Thoracic aorta (tissue), 2 donors: ENCODE data around the gene GRAMD4. TPM values are rescaled to one million over a fixed set of nuclear protein-coding genes. Genes with fewer than 3 reads are reported as not detected.
A peak's percentile ranks its signal among the peaks of the same experiment; 100 is the strongest.
"Not testable (repeated sequence)": the region's sequence is repeated elsewhere in the genome, so short reads cannot be mapped to it uniquely, and the experiment has no call there.

Source experiments
- ATAC-seq: fragments of 150-250 bp; one replicate; pipeline ENCODE4 v1.8.0; 2017; ENCODE audit warnings: low read depth; ENCODE audit not compliant: insufficient number of reproducible peaks, low FRiP score
- DNase-seq: peaks from one replicate; pipeline ENCODE4 v3.0.0-alpha.2; 2020; ENCODE audit warnings: low spot score
- H3K27ac ChIP-seq, 2 donors: fragments of 200-600 bp; sonication (generic); 1 replicate in 1 of 2; 2 replicates in 1 of 2; pipeline ENCODE4 v1.5.1; 2016; ENCODE audit warnings: mild to moderate bottlenecking in 2 of 2, moderate library complexity in 2 of 2
- H3K27me3 ChIP-seq: fragments of 200-600 bp; sonication (generic); replicated peaks from 2 replicates; pipeline ENCODE4 v1.6.0; 2016; ENCODE audit warnings: mild to moderate bottlenecking; ENCODE audit not compliant: insufficient read depth
- H3K36me3 ChIP-seq: fragments of 200-600 bp; sonication (generic); one replicate; pipeline ENCODE4 v1.5.1; 2016
- H3K4me1 ChIP-seq, 2 donors: fragments of 200-600 bp; sonication (generic); 1 replicate in 1 of 2; 2 replicates in 1 of 2; pipeline versions ENCODE4 v1.5.1 to v1.6.0; 2016; ENCODE audit warnings: low read depth in 2 of 2, mild to moderate bottlenecking in 1 of 2; ENCODE audit not compliant: control insufficient read depth in 1 of 2
- H3K4me3 ChIP-seq: fragments of 200-600 bp; sonication (generic); 2 replicates; pipeline ENCODE4 v1.5.1; 2016; ENCODE audit warnings: mild to moderate bottlenecking
- H3K9me3 ChIP-seq: fragments of 200-600 bp; sonication (generic); 2 replicates; pipeline ENCODE4 v1.5.1; 2016
- total RNA-seq, 2 donors: library from RNA; depleted of rRNA; stranded (reverse); fragments of >200 nt; gene quantifications; one replicate each; pipeline versions ENCODE4 v1.1.0 to v1.2.3, GENCODE V29; 2016
- TF ChIP-seq, protein P1 (sequence below): fragments of 200-600 bp; sonication (generic); IDR thresholded peaks from one replicate; pipeline ENCODE4 v1.5.1; 2019; ENCODE audit warnings: antibody characterized with exemption

GRAMD4 gene
- total RNA-seq, 2 donors from 2014 or later, result 16.2 to 56.5 TPM

DNA sequence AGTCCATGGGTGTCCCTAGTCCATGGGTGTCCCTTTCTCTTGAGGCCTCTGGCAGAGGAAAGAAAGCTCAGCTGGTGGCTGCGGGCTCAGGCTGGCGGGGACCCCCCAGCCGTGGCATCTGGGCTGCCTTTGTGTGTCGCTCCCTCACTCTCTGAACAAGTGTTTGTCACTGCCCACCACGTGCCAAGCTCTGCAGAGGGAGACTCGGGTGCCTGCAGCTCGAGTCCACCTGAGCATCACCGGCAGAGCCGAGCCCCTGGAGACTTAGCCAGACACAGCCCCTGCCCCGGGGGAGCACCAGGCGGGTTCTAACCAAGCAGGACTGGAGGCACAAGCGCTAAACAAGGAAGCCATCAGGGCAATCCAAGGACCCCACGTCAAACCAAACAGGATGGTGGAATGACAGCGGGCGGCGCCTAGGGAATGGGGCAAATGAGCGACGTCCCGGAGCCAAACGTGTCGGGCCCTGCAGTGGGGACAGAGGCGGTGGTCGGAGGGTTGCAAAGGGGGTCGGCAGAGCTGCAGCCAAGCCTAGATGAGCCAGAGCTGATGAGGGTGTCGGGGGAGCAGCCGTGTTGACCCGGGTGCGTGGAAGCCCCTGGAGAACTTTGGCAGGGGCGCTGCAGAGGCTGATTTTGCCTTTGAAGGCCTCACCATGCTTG is 2.1 kb upstream of the GRAMD4 start:
- Histone ChIP-seq H3K4me3 (no peak overlapping the region), H3K9me3 (no peaks in the 10 kb centered on the region), H3K36me3 (no peaks in the 10 kb centered on the region), H3K27me3 (no peaks in the 10 kb centered on the region), H3K4me1 (peaks cover 11 to 30% of the 10 kb centered on the region in 2 donors), H3K27ac (no peak overlapping the region)
- TF ChIP-seq, protein P1, sequence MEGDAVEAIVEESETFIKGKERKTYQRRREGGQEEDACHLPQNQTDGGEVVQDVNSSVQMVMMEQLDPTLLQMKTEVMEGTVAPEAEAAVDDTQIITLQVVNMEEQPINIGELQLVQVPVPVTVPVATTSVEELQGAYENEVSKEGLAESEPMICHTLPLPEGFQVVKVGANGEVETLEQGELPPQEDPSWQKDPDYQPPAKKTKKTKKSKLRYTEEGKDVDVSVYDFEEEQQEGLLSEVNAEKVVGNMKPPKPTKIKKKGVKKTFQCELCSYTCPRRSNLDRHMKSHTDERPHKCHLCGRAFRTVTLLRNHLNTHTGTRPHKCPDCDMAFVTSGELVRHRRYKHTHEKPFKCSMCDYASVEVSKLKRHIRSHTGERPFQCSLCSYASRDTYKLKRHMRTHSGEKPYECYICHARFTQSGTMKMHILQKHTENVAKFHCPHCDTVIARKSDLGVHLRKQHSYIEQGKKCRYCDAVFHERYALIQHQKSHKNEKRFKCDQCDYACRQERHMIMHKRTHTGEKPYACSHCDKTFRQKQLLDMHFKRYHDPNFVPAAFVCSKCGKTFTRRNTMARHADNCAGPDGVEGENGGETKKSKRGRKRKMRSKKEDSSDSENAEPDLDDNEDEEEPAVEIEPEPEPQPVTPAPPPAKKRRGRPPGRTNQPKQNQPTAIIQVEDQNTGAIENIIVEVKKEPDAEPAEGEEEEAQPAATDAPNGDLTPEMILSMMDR, result no peak
- DNase-seq (no peak), ATAC-seq (no peak)

DNA sequence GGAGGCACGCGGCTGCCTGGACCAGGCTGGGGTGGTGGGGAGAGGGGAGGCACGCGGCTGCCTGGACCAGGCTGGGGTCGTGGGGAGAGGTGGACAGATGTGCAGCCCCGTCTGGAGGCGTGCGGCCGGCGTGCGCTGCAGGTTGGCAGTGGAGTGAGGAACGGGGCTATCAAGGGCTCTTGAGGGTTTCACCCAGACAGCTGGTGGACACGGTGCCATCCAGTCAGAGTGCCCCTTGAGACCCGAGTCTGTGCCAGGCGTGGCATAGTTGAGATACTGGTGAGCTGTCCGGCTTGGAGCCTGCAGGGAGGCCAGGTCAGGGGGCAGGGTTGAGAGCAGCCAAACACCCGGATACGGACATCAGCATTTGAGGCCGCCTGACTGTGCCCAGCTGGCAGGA is 1.5 kb upstream of the GRAMD4 start:
- Histone ChIP-seq H3K4me1 (peaks cover 11 to 27% of the 10 kb centered on the region in 2 donors), H3K9me3 (no peaks in the 10 kb centered on the region), H3K27ac (no peak overlapping the region), H3K27me3 (no peaks in the 10 kb centered on the region), H3K36me3 (no peaks in the 10 kb centered on the region), H3K4me3 (no peak overlapping the region)
- TF ChIP-seq, protein P1, result no peak
- ATAC-seq (no peak), DNase-seq (no peak)

DNA sequence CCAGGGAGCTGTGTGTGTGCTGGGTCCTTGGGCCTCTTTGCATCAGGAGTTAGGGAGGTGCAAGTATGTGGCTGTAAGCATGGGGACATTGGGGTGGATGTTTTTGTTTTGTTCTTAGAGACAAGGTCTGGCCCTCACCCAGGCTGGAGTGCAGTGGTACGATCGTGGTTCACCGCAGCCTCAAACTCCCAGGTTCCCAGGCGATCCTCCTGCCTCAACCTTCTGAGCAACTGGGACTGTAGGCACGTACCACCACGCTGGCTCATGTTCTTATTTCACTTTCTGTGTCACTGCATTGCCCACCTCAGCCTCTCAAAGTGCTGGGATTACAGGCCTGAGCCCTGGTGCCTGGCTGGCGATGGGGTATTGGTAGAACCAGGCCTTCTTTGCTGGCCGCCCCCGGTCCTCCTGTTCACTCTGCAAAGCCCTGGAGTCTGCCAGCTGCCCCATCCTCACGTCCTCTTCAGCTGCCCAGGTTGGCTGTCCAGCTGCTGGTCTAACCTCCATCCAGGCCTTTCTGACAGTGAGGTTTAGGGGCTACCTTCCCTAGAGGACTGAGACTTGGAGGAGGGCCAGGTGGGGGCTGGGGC is 851 bp upstream of the GRAMD4 start:
- H3K4me1 ChIP-seq, result peaks cover 11 to 24% of the 10 kb centered on the region in 2 donors
- ATAC-seq (no peak), DNase-seq (no peak)
- TF ChIP-seq, protein P1, result no peak
- H3K27me3 ChIP-seq, result no peaks in the 10 kb centered on the region
- H3K4me3 ChIP-seq, result no peak overlapping the region
- no peaks in the 10 kb centered on the region for H3K36me3 ChIP-seq
- H3K27ac ChIP-seq, result peak overlapping the region in 1 of 2 donors; percentile 52
- no peaks in the 10 kb centered on the region for H3K9me3 ChIP-seq

DNA sequence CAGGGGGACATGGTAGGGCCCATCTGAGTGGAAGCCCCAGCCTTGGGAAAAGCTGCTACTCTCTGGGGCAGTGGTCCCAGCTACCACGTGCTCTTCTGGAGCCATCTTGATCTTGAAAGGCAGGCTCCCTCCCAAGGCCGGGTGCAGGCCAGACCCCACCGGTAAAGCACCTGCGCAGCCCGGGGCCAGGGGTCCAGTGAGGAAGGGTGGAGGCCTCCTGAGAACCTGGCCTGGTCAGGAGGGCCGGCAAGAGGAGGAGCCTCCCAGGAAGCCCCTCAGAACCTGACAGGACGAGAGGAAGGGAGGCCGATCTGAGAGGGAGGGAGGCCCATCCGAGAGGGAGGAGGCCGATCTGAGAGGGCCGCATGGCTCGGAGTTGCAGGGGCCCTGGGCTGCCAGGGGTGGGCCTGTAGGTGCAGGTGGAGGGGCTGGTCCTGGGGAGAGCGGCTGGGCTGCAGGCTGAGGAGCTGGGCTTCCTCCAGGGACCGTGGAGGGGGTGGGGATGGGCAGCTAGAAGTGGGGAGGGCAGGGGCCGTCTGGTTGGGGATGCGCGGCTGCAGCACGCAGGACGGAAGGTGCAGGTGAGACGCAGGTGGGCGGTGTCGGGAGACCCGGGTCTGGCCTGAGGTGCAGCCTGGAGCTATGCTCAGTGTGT is 529 bp downstream of the GRAMD4 start:
- Histone ChIP-seq H3K9me3 (no peaks in the 10 kb centered on the region), H3K4me3 (no peak overlapping the region), H3K27ac (no peak overlapping the region), H3K4me1 (peaks cover 11 to 24% of the 10 kb centered on the region in 2 donors), H3K27me3 (no peaks in the 10 kb centered on the region), H3K36me3 (no peaks in the 10 kb centered on the region)
- TF ChIP-seq, protein P1, result no peak
- DNase-seq, result no peak
- no peak for ATAC-seq

DNA sequence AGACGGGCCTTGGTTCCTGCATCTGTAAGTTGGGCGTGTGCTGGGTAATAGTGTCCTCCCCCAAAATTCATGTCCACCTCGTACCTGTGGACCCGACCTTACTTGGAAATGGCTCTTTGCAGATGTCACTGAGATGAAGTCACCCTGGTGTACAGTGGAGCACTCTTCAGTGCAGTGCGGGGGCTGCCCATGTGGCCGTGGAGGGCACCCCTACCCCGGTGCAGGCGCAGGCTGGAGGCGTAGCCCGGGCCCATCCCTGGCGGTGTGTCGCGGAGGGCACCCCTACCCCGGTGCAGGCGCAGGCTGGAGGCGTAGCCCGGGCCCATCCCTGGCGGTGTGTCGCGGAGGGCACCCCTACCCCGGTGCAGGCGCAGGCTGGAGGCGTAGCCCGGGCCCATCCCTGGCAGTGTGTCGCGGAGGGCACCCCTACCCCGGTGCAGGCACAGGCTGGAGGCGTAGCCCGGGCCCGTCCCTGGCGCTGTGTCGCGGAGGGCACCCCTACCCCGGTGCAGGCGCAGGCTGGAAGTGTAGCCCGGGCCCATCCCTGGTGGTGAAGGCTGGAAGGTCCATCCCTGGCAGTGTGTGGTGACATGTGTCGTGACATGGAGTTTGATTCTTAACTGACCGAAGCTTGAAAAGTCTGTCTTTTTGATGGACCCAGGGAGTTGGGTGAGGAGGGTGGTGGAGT is 1.2 kb downstream of the GRAMD4 start:
- DNase-seq, H3K9me3 ChIP-seq, H3K4me3 ChIP-seq, H3K27me3 ChIP-seq, H3K36me3 ChIP-seq, ATAC-seq, H3K27ac ChIP-seq: not testable (repeated sequence)
- peaks cover 11 to 24% of the 10 kb centered on the region in 2 donors for H3K4me1 ChIP-seq
